Neural cell (in vitro differentiated cells): ENCODE data around the gene ABHD16B. TPM values are rescaled to one million over a fixed set of nuclear protein-coding genes. Genes with fewer than 3 reads are reported as not detected.

Source experiments
- H2AFZ ChIP-seq: fragments of 200-600, 300-800 bp; sonication (generic), shearing (Covaris generic); 2 replicates; pipeline ENCODE4 v1.6.0; 2014; ENCODE audit warnings: low read depth, mild to moderate bottlenecking, antibody characterized with exemption, low read length, moderate library complexity
- H3F3A ChIP-seq: fragments of 200-600 bp; shearing (Covaris generic); 2 replicates; pipeline ENCODE4 v1.6.1; 2016; ENCODE audit warnings: mild to moderate bottlenecking, moderate library complexity, mixed read lengths, antibody characterized with exemption, low read length; ENCODE audit not compliant: insufficient read depth, poor library complexity, severe bottlenecking
- H3K27ac ChIP-seq: fragments of 200-600, 300-800 bp; sonication (generic), shearing (Covaris generic); 2 replicates; pipeline ENCODE4 v1.5.1; 2014; ENCODE audit warnings: mild to moderate bottlenecking, low read length, moderate library complexity
- H3K27me3 ChIP-seq: fragments of 300-800, 200-600 bp; sonication (generic), shearing (Covaris generic); 2 replicates; pipeline ENCODE4 v1.6.0; 2014; ENCODE audit warnings: mild to moderate bottlenecking, low read depth, low read length, moderate library complexity; ENCODE audit not compliant: insufficient read depth
- H3K36me3 ChIP-seq: fragments of 300-800, 200-600 bp; sonication (generic), shearing (Covaris generic); 2 replicates; pipeline ENCODE4 v1.5.1; 2014; ENCODE audit warnings: mild to moderate bottlenecking, antibody characterized with exemption, low read length, moderate library complexity; ENCODE audit not compliant: insufficient read depth
- H3K4me2 ChIP-seq: fragments of 300-800, 200-600 bp; sonication (generic), shearing (Covaris generic); 2 replicates; pipeline ENCODE4 v1.6.0; 2014; ENCODE audit warnings: mild to moderate bottlenecking, low read length
- H3K4me3 ChIP-seq: fragments of 300-800, 200-600 bp; sonication (generic), shearing (Covaris generic); 2 replicates; pipeline ENCODE4 v1.5.1; 2014; ENCODE audit warnings: mild to moderate bottlenecking, low read length, moderate library complexity
- H3K79me2 ChIP-seq: fragments of 200-600 bp; shearing (Covaris generic); replicated peaks from 2 replicates; pipeline ENCODE4 v1.6.0; 2014; ENCODE audit warnings: mild to moderate bottlenecking, low read length, moderate library complexity; ENCODE audit not compliant: insufficient read depth
- H3K9ac ChIP-seq: fragments of 300-800, 200-600 bp; sonication (generic), shearing (Covaris generic); 2 replicates; pipeline ENCODE4 v1.6.1; 2016; ENCODE audit warnings: mild to moderate bottlenecking, low read length, mixed read lengths
- H3K9me2 ChIP-seq: fragments of 200-600 bp; shearing (Covaris generic); 2 replicates; pipeline ENCODE4 v1.6.1; 2016; ENCODE audit warnings: mild to moderate bottlenecking, low read length, mixed read lengths; ENCODE audit not compliant: insufficient read depth
- H3K9me3 ChIP-seq: fragments of 200-600, 300-800 bp; sonication (generic), shearing (Covaris generic); 2 replicates; pipeline ENCODE4 v1.6.1; 2016; ENCODE audit warnings: mild to moderate bottlenecking, mixed run types, low read length, moderate library complexity, mixed read lengths
- H4K20me1 ChIP-seq: fragments of 200-600 bp; shearing (Covaris generic); 2 replicates; pipeline ENCODE4 v1.6.1; 2016; ENCODE audit warnings: mild to moderate bottlenecking, mixed run types; ENCODE audit not compliant: insufficient read depth
- EP300 ChIP-seq: fragments of 450-650 bp; conservative IDR thresholded peaks from 2 replicates; pipeline ENCODE4 v1.6.1; 2014; ENCODE audit warnings: antibody characterized with exemption, mild to moderate bottlenecking, moderate library complexity; ENCODE audit not compliant: poor library complexity, severe bottlenecking
- EZH2 ChIP-seq: fragments of 200-600, 300-800 bp; shearing (Covaris generic), sonication (generic); IDR thresholded peaks from 2 replicates; pipeline ENCODE4 v1.6.1; 2014; ENCODE audit warnings: antibody characterized with exemption, low read length, borderline replicate concordance, mild to moderate bottlenecking; ENCODE audit not compliant: insufficient read depth, poor library complexity, severe bottlenecking
- MXI1 ChIP-seq: fragments of 450-650 bp; conservative IDR thresholded peaks from 2 replicates; pipeline ENCODE4 v1.6.1; 2014; ENCODE audit warnings: antibody characterized with exemption, mild to moderate bottlenecking; ENCODE audit not compliant: poor library complexity, severe bottlenecking
- POLR2AphosphoS5 ChIP-seq: IDR thresholded peaks from 2 replicates; pipeline ENCODE4 v1.6.1; 2012
- RAD21 ChIP-seq: fragments of 450-650 bp; conservative IDR thresholded peaks from 2 replicates; pipeline ENCODE4 v1.6.1; 2014; ENCODE audit warnings: antibody characterized with exemption, mild to moderate bottlenecking, moderate library complexity
- SMC3 ChIP-seq: fragments of 450-650 bp; conservative IDR thresholded peaks from 2 replicates; pipeline ENCODE4 v1.6.1; 2014; ENCODE audit warnings: antibody characterized with exemption, mild to moderate bottlenecking, moderate library complexity; ENCODE audit not compliant: poor library complexity
- TAF1 ChIP-seq: IDR thresholded peaks from 2 replicates; pipeline ENCODE4 v1.6.1; 2012; ENCODE audit warnings: low read depth
- polyA plus RNA-seq: library from polyadenylated mRNA; depleted of rRNA; stranded (reverse); fragments of >200 nt; gene quantifications from 2 replicates; pipeline ENCODE4 v1.2.3, GENCODE V29; 2014
- TF ChIP-seq, protein P1 (sequence below): IDR thresholded peaks from 2 replicates; pipeline ENCODE4 v1.6.1; 2012; ENCODE audit warnings: borderline replicate concordance
- TF ChIP-seq, protein P2 (sequence below): fragments of 450-650 bp; IDR thresholded peaks from 2 replicates; pipeline ENCODE4 v1.5.1; 2014; ENCODE audit warnings: antibody characterized with exemption, mild to moderate bottlenecking, moderate library complexity; ENCODE audit not compliant: poor library complexity, severe bottlenecking

The ABHD16B gene
- polyA plus RNA-seq, 1 donor from 2014 or later: not detected

DNA sequence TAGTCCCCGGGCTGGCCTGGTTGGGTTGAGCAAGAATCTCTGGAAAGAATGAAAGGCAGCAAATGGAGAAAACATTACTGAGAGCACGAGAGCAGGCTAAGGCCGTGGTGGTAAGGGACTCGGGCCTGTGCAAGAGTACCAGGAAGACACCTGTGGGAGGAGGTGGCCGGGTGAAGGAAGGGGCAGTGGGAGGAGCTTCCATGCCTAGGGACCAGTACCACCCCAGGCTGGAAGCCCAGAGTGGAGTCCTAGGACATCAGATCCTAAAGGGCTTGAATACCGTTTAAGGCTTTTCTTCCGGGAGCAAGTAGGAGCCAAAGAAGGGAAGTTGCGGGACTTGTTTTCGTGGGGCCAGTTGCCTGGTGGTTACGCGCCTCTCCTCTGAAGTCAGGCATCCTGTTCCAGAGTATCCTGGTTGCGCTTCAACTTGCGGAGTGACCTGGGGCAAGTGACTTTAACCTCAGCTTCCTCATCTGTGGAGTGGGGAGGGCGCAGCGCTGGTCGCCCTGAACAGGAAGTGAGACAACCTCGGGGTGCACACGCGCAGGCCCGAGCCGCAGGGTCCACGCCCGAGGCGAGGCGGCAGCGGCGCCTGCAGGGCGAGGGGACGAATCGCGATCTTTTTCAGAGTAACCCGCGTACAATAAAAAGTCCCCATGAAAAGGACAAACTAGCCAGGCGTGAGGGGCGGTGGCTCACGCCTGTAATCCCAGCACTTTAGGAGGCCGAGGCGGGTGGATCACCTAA lies 2.7 kb downstream of the ABHD16B start:
- TF ChIP-seq, protein P1, sequence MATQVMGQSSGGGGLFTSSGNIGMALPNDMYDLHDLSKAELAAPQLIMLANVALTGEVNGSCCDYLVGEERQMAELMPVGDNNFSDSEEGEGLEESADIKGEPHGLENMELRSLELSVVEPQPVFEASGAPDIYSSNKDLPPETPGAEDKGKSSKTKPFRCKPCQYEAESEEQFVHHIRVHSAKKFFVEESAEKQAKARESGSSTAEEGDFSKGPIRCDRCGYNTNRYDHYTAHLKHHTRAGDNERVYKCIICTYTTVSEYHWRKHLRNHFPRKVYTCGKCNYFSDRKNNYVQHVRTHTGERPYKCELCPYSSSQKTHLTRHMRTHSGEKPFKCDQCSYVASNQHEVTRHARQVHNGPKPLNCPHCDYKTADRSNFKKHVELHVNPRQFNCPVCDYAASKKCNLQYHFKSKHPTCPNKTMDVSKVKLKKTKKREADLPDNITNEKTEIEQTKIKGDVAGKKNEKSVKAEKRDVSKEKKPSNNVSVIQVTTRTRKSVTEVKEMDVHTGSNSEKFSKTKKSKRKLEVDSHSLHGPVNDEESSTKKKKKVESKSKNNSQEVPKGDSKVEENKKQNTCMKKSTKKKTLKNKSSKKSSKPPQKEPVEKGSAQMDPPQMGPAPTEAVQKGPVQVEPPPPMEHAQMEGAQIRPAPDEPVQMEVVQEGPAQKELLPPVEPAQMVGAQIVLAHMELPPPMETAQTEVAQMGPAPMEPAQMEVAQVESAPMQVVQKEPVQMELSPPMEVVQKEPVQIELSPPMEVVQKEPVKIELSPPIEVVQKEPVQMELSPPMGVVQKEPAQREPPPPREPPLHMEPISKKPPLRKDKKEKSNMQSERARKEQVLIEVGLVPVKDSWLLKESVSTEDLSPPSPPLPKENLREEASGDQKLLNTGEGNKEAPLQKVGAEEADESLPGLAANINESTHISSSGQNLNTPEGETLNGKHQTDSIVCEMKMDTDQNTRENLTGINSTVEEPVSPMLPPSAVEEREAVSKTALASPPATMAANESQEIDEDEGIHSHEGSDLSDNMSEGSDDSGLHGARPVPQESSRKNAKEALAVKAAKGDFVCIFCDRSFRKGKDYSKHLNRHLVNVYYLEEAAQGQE: no peak
- TF ChIP-seq SMC3 (peak; percentile 83), POLR2AphosphoS5 (peak; percentile 43), EP300 (no peak), RAD21 (peak; percentile 87), MXI1 (no peak), TAF1 (no peak), EZH2 (no peak)
- TF ChIP-seq, protein P2, sequence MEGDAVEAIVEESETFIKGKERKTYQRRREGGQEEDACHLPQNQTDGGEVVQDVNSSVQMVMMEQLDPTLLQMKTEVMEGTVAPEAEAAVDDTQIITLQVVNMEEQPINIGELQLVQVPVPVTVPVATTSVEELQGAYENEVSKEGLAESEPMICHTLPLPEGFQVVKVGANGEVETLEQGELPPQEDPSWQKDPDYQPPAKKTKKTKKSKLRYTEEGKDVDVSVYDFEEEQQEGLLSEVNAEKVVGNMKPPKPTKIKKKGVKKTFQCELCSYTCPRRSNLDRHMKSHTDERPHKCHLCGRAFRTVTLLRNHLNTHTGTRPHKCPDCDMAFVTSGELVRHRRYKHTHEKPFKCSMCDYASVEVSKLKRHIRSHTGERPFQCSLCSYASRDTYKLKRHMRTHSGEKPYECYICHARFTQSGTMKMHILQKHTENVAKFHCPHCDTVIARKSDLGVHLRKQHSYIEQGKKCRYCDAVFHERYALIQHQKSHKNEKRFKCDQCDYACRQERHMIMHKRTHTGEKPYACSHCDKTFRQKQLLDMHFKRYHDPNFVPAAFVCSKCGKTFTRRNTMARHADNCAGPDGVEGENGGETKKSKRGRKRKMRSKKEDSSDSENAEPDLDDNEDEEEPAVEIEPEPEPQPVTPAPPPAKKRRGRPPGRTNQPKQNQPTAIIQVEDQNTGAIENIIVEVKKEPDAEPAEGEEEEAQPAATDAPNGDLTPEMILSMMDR: peak; percentile 87
- Histone ChIP-seq H3F3A (no peaks in the 10 kb centered on the region), H3K79me2 (peaks cover 14% of the 10 kb centered on the region), H4K20me1 (no peaks in the 10 kb centered on the region), H3K4me2 (peak overlapping the region; percentile 78), H3K9me2 (no peaks in the 10 kb centered on the region), H3K27ac (peak overlapping the region; percentile 75), H3K27me3 (no peaks in the 10 kb centered on the region), H2AFZ (peak overlapping the region; percentile 66), H3K36me3 (no peaks in the 10 kb centered on the region), H3K9me3 (no peaks in the 10 kb centered on the region), H3K4me3 (peak overlapping the region; percentile 99), H3K9ac (peak overlapping the region; percentile 76)

DNA sequence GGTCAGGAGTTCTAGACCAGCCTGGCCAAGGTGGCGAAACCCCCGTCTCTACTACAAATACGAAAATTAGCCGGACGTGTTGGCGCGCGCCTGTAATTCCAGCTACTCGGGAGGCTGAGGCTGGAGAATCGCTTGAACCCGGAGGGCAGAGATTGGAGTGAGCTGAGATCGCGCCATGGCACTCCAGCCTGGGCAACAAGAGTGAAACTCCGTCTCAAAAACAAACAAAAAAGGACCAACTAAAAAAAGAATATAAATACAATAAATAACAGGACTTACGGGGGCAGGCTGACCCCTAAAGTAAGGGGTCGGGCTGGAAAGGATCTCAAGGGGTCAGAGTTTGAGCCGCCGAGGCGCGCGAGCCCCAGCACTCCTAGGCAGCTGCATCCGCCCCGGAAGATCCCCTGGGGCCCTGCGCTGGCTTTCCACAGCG lies 3.3 kb downstream of the ABHD16B start:
- Histone ChIP-seq H3K79me2 (peaks cover 14% of the 10 kb centered on the region), H3K9me2 (no peaks in the 10 kb centered on the region), H3K4me2 (peak overlapping the region; percentile 78), H3K27me3 (no peaks in the 10 kb centered on the region), H3K9me3 (no peaks in the 10 kb centered on the region), H3K4me3 (peak overlapping the region; percentile 99), H2AFZ (peak overlapping the region; percentile 66), H4K20me1 (no peaks in the 10 kb centered on the region), H3K9ac (peak overlapping the region; percentile 76), H3F3A (no peaks in the 10 kb centered on the region), H3K27ac (peak overlapping the region; percentile 75), H3K36me3 (no peaks in the 10 kb centered on the region)
- no peak for TF ChIP-seq TAF1
- TF ChIP-seq SMC3: peak; percentile 57
- TF ChIP-seq, protein P2: peak; percentile 60
- TF ChIP-seq, protein P1: peak; percentile 1
